Measurements from ENCODE around the gene ERI3. TPM values are rescaled to one million over a fixed set of nuclear protein-coding genes. Genes with fewer than 3 reads are reported as not detected.

The ERI3 gene
- total RNA-seq, 1 experiment from 2014 or later: 50.3 TPM

- Histone ChIP-seq H3K36me3 (ENCODE audit: insufficient read depth, low read length) (peaks cover 10% of the 10 kb centered on the region), H3K27ac (ENCODE audit: low read length) (no peak overlapping the region), H3K79me2 (ENCODE audit: low read length) (peaks cover 84% of the 10 kb centered on the region), H3K9me3 (ENCODE audit: low read length) (no peaks in the 10 kb centered on the region), H3K27me3 (ENCODE audit: low read length) (no peaks in the 10 kb centered on the region), H3K4me1 (ENCODE audit: low read length) (peaks cover 19% of the 10 kb centered on the region), H2AFZ (ENCODE audit: low read length) (no peak overlapping the region), H3K9me2 (replicated peaks; ENCODE audit: insufficient read depth, low read length) (no peaks in the 10 kb centered on the region), H3K4me3 (ENCODE audit: low read length) (no peak overlapping the region), H4K20me1 (ENCODE audit: insufficient read depth, low read depth, low read length) (no peaks in the 10 kb centered on the region), H3K4me2 (ENCODE audit: low read depth, low read length, poor library complexity, severe bottlenecking) (no peak overlapping the region), H3K9ac (ENCODE audit: low read length) (no peak overlapping the region)
- no peak for DNase-seq
Observed at GRCh38 chr1:44328671-44329416, 26.2 kb downstream of the ERI3 start.

GRCh38 chr1:44327679-44328491 is 27.2 kb downstream of the ERI3 start:
- no peak for DNase-seq
- no peak overlapping the region for H3K4me2 ChIP-seq (ENCODE audit: low read depth, low read length, poor library complexity, severe bottlenecking)
- H3K36me3 ChIP-seq (ENCODE audit: insufficient read depth, low read length): peaks cover 10% of the 10 kb centered on the region
- no peaks in the 10 kb centered on the region for H3K27me3 ChIP-seq (ENCODE audit: low read length)
- no peaks in the 10 kb centered on the region for H4K20me1 ChIP-seq (ENCODE audit: insufficient read depth, low read depth, low read length)
- H3K9me2 ChIP-seq (replicated peaks; ENCODE audit: insufficient read depth, low read length): no peaks in the 10 kb centered on the region
- H3K27ac ChIP-seq (ENCODE audit: low read length): no peak overlapping the region
- no peak overlapping the region for H2AFZ ChIP-seq (ENCODE audit: low read length)
- peaks cover 28% of the 10 kb centered on the region for H3K4me1 ChIP-seq (ENCODE audit: low read length)
- peaks cover 83% of the 10 kb centered on the region for H3K79me2 ChIP-seq (ENCODE audit: low read length)
- H3K9me3 ChIP-seq (ENCODE audit: low read length): no peaks in the 10 kb centered on the region
- no peak overlapping the region for H3K4me3 ChIP-seq (ENCODE audit: low read length)
- H3K9ac ChIP-seq (ENCODE audit: low read length): no peak overlapping the region

GRCh38 chr1:44326821-44327465 is 28.1 kb downstream of the ERI3 start:
- DNase-seq: no peak
- Histone ChIP-seq H3K4me2 (ENCODE audit: low read depth, low read length, poor library complexity, severe bottlenecking) (no peak overlapping the region), H3K9me2 (replicated peaks; ENCODE audit: insufficient read depth, low read length) (no peaks in the 10 kb centered on the region), H3K79me2 (ENCODE audit: low read length) (peaks cover 82% of the 10 kb centered on the region), H3K9ac (ENCODE audit: low read length) (no peak overlapping the region), H2AFZ (ENCODE audit: low read length) (no peak overlapping the region), H3K27ac (ENCODE audit: low read length) (no peak overlapping the region), H3K36me3 (ENCODE audit: insufficient read depth, low read length) (peaks cover 9% of the 10 kb centered on the region), H3K9me3 (ENCODE audit: low read length) (no peaks in the 10 kb centered on the region), H3K4me1 (ENCODE audit: low read length) (peaks cover 32% of the 10 kb centered on the region), H4K20me1 (ENCODE audit: insufficient read depth, low read depth, low read length) (no peaks in the 10 kb centered on the region), H3K4me3 (ENCODE audit: low read length) (no peak overlapping the region), H3K27me3 (ENCODE audit: low read length) (no peaks in the 10 kb centered on the region)

- Histone ChIP-seq H3K79me2 (ENCODE audit: low read length) (peaks cover 74% of the 10 kb centered on the region), H3K4me1 (ENCODE audit: low read length) (peaks cover 32% of the 10 kb centered on the region), H3K4me2 (ENCODE audit: low read depth, low read length, poor library complexity, severe bottlenecking) (no peak overlapping the region)
Observed at GRCh38 chr1:44326024-44326701, 28.9 kb downstream of the ERI3 start.

GRCh38 chr1:44323947-44324346 is 31.1 kb downstream of the ERI3 start:
- Histone ChIP-seq H3K4me2 (ENCODE audit: low read depth, low read length, poor library complexity, severe bottlenecking) (no peak overlapping the region), H3K9me2 (replicated peaks; ENCODE audit: insufficient read depth, low read length) (no peaks in the 10 kb centered on the region), H3K4me3 (ENCODE audit: low read length) (no peak overlapping the region), H4K20me1 (ENCODE audit: insufficient read depth, low read depth, low read length) (no peaks in the 10 kb centered on the region), H3K4me1 (ENCODE audit: low read length) (peaks cover 25% of the 10 kb centered on the region), H3K9me3 (ENCODE audit: low read length) (no peaks in the 10 kb centered on the region), H3K27me3 (ENCODE audit: low read length) (no peaks in the 10 kb centered on the region), H3K36me3 (ENCODE audit: insufficient read depth, low read length) (peaks cover 9% of the 10 kb centered on the region), H3K27ac (ENCODE audit: low read length) (no peak overlapping the region), H2AFZ (ENCODE audit: low read length) (no peak overlapping the region), H3K79me2 (ENCODE audit: low read length) (peaks cover 53% of the 10 kb centered on the region), H3K9ac (ENCODE audit: low read length) (no peak overlapping the region)
- no peak for DNase-seq

More at GRCh38 chr1:44326024-44326701, 28.9 kb downstream of the ERI3 start:
- Histone ChIP-seq H3K9me2 (replicated peaks; ENCODE audit: insufficient read depth, low read length) (no peaks in the 10 kb centered on the region), H3K9me3 (ENCODE audit: low read length) (no peaks in the 10 kb centered on the region), H4K20me1 (ENCODE audit: insufficient read depth, low read depth, low read length) (no peaks in the 10 kb centered on the region), H3K27me3 (ENCODE audit: low read length) (no peaks in the 10 kb centered on the region), H3K9ac (ENCODE audit: low read length) (no peak overlapping the region), H3K4me3 (ENCODE audit: low read length) (no peak overlapping the region), H3K36me3 (ENCODE audit: insufficient read depth, low read length) (peaks cover 3% of the 10 kb centered on the region; the same call in 1 of the 2 replicates), H2AFZ (ENCODE audit: low read length) (no peak overlapping the region), H3K27ac (ENCODE audit: low read length) (no peak overlapping the region)
- DNase-seq: no peak

DNA sequence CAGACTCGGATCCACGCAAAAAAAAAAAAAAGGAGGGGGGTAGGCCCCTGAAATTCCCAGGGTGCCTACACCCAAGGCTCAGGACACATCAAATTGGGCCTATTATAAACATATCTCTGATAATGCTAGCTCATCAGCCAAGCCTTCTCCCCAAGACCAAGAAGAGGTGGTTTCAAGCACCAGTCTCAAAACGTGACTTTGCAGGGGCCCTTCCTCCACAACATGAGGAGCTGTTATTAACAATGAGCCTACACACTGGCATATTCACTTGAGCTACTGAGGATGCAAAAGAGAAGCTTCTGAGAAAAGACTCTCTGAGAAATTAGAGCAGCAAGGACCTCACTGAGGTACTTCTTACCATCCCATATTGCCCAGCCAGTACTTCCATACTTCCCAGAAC is 32.7 kb downstream of the ERI3 start:
- H3K9me3 ChIP-seq (ENCODE audit: low read length): no peaks in the 10 kb centered on the region
- no peaks in the 10 kb centered on the region for H4K20me1 ChIP-seq (ENCODE audit: insufficient read depth, low read depth, low read length)
- H3K9me2 ChIP-seq (replicated peaks; ENCODE audit: insufficient read depth, low read length): no peaks in the 10 kb centered on the region
- no peaks in the 10 kb centered on the region for H3K27me3 ChIP-seq (ENCODE audit: low read length)
- H3K4me1 ChIP-seq (ENCODE audit: low read length): peaks cover 27% of the 10 kb centered on the region
- H3K27ac ChIP-seq (ENCODE audit: low read length): no peak overlapping the region; the same call in 1 of the 2 replicates
- peaks cover 16% of the 10 kb centered on the region for H3K36me3 ChIP-seq (ENCODE audit: insufficient read depth, low read length)
- peaks cover 45% of the 10 kb centered on the region for H3K79me2 ChIP-seq (ENCODE audit: low read length)
- H3K4me3 ChIP-seq (ENCODE audit: low read length): no peak overlapping the region
- no peak overlapping the region for H3K9ac ChIP-seq (ENCODE audit: low read length)
- no peak overlapping the region for H3K4me2 ChIP-seq (ENCODE audit: low read depth, low read length, poor library complexity, severe bottlenecking)
- no peak for DNase-seq
- no peak overlapping the region for H2AFZ ChIP-seq (ENCODE audit: low read length)

DNA sequence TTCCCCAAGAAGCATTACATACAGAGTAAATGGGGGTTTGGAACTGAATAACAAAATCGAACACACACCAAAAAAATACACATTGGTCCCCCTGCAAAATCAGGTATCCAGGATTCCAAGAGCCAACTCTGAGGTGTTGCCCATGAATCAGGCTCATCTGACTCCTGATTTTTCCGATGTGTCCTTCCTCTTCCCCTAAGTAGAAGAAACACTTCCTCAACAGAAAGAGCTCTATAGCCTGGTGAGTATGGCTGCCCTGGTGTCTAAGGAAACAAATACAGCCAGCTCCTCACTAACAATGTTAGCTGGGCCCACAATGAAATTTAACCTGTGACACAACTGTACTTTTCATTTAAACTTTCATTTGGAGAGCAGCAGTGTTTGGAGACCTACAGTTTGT is 33.6 kb downstream of the ERI3 start:
- Histone ChIP-seq H3K27ac (ENCODE audit: low read length) (no peak overlapping the region), H3K9me3 (ENCODE audit: low read length) (no peaks in the 10 kb centered on the region), H4K20me1 (ENCODE audit: insufficient read depth, low read depth, low read length) (no peaks in the 10 kb centered on the region), H2AFZ (ENCODE audit: low read length) (no peak overlapping the region), H3K27me3 (ENCODE audit: low read length) (no peaks in the 10 kb centered on the region), H3K9ac (ENCODE audit: low read length) (no peak overlapping the region), H3K4me3 (ENCODE audit: low read length) (no peak overlapping the region), H3K36me3 (ENCODE audit: insufficient read depth, low read length) (peaks cover 21% of the 10 kb centered on the region; the same call in 1 of the 2 replicates), H3K79me2 (ENCODE audit: low read length) (peaks cover 45% of the 10 kb centered on the region), H3K9me2 (replicated peaks; ENCODE audit: insufficient read depth, low read length) (no peaks in the 10 kb centered on the region), H3K4me2 (ENCODE audit: low read depth, low read length, poor library complexity, severe bottlenecking) (no peak overlapping the region), H3K4me1 (ENCODE audit: low read length) (peaks cover 36% of the 10 kb centered on the region)
- DNase-seq: no peak
